Gastroesophageal sphincter (tissue), 3 donors: ENCODE data around the gene SHISAL1.

Experiments
- CTCF ChIP-seq, 4 experiments: fragments of 200-600 bp in 2 of 4; fragments of 450-650 bp in 2 of 4; sonication (generic) in 1 of 4; IDR thresholded peaks; one replicate each; pipeline ENCODE4 v1.5.1; 2017 to 2019; ENCODE audit warnings: antibody characterized with exemption in 4 of 4, mild to moderate bottlenecking in 2 of 4, moderate library complexity in 2 of 4
- POLR2A ChIP-seq, 2 donors: fragments of 450-650 bp; IDR thresholded peaks; one replicate each; pipeline ENCODE4 v1.6.1; 2017; ENCODE audit warnings: antibody characterized with exemption in 2 of 2, mild to moderate bottlenecking in 2 of 2, moderate library complexity in 1 of 2
- POLR2AphosphoS5 ChIP-seq: sonication (generic); formaldehyde crosslinking; IDR thresholded peaks from one replicate; pipeline ENCODE4 v1.6.1; 2017; ENCODE audit warnings: antibody characterized with exemption

DNA sequence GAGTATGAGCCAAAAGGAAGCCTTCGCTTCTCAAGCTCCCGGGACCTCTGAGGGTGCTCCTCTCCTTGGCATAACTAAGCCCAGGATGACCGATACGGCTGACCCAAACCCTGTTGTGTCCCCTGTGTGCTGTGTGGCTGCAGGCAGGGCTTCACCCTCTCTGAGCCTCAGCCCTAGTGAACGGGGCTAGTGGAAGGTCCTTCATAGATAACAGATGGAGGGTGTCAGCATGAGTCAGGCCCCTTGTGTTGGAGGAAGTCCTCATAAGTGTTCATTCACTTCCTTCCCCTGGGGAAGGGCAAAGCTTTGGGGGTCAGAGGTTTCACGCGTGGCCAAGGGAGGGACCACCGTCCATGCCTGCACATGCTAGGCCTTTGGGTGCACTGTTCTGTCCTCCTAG, 21.5 kb downstream of the SHISAL1 start:
- TF ChIP-seq CTCF (IDR thresholded peaks at IDR 0.05) (no peak), POLR2A (IDR thresholded peaks at IDR 0.05) (no peak), POLR2AphosphoS5 (no peak)
